ENCODE results near the gene ANKRD10.

The ANKRD10 gene

DNA sequence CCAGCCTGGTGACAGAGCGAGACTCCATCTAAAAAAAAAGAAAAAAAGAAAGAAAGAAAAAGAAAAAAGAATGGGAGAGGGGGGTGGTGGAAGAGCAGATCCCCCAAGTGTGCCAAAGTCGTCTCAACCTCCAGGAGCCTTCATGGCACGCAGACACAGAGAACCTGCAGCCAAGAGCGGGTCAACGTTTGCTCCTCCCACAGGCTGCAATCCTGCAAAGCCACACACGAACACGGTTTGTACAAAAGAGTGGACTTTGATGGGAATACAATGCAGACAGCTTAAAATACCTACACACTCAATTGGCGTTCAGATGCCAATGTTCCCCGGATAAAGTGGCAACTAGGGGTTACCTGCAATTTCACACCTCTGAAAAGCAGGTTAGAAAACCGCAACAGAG, 29.4 kb downstream of the ANKRD10 start:
- no peak for DNase-seq

DNA sequence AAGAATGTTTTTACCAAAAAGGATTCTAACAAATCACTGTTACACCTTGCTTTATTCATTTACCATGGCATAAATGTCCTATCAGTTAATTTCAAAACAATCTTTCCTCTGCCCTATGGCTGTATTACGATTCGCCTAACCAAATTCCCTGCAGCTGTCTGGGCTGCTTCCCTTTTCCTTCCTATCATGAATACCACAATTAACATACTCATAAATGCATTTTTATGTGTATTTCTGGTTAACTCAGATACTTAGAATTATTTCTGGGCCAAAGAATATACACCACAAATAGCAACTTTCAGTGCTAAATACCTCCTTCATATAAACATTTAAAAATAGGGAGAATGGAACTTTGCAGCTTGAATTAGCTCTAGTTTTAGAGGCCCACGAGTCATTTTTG, 30.4 kb downstream of the ANKRD10 start:
- DNase-seq, result no peak

DNA sequence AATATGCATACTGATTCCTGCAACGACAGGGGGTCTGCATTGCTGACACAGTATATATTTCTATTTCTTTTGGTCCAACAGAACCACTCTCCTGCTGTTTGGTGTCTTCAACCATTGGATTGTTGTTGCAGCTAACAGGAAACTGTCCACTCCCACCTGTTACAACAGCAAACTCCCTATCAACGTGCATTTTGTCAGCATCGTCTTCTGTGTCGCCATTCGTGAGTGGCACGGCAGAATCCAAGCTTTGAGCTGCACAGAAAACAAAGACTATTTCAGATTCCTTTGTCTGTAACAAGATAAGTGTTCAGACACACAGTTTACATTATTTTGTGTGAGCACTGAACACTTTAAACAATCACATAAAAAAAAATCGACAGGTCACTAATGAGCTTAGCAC, 31.3 kb downstream of the ANKRD10 start:
- DNase-seq, result no peak

DNA sequence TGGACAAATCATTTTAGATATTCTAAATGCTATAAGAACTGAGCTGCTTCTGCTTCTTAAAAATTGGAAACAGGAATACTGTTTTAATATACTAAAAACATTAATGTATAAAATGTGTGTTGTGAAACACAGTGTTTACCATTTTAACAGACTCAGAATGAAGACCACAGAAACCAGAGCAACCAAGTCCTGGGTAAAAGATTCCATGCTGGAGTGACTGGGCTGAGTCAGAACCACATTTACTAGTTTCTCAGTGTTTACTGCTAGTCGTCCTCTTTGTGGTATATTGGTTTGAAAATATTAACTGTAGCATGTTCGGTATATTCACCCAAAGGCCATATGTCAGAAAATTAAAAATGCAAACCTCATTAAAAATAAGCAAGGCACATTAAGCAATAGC, 31.9 kb downstream of the ANKRD10 start:
- no peak for DNase-seq

DNA sequence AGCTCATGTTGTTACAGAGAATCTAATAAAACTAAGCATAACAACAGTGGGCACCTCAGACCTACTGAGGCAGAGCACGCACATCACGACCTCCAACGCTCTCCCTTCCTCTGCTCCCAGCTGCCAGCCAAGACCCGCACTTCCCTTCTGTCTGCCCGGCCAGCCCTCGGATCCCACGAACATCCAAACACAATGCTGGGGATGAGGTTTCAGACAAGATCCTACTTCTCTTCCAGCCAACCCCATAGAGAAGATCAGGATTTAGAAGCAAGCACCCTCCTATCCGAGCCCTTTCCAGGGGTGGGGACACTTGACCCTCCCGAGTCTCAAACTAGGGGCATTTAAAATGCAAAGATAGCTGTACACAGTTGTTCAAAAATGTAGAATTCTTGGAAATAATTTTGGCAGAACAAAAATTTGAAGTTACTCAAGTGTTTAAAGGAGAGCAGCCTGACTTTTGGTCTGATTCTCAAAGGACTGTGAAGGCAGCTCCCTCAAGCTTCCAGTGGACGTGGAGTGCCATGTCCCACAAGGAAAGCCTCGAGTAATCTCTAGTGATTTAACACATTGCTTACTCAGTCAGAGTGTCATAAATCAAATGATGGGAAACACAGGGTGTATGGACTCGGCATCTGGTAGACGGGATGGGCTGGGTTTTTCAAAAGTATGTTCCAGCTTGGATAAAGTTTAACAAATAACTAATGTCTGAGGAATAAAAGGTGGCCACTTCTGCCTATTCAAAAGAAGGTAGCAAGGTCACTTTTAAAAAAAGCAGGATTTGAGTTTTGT, 32.8 kb downstream of the ANKRD10 start:
- DNase-seq, result no peak

DNA sequence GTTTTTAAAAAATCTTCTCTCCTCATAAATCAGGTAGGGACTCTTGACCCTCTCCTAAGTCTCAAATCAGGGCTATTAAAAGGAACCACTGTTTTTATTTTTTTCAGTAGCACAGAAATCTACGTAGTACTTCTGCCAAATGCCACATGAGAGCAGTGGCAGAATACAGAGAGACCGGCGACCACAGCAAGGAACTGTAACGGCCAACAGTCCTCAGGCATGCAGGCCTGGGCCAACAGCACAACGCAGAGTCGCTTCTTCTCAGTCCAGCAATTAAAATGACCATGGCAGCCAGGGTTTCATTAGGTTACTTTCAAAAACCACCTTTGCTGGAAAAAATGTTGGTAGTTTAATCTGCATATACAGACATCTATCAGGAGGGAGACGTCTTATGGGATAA, 34.2 kb downstream of the ANKRD10 start:
- DNase-seq, result no peak

DNA sequence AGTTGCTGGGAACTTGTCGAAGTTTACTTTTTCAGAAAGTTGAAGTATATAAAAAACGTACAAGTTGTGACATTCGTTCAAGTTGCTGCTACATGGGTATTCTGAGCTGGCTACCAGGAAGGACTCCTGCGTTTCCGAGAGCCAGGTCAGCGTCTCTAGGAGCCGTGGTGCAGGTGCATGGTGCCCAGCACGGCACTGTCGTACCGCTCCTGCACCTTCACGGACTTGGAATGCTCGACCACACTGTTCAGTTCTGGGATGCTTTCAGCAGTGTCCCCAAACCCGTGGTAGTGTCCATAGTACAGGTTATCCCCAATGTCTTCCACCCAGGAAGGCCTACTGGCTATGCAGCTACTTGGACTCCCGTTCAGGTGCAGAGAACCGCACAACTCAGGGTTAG, 35.4 kb downstream of the ANKRD10 start:
- DNase-seq, result no peak

DNA sequence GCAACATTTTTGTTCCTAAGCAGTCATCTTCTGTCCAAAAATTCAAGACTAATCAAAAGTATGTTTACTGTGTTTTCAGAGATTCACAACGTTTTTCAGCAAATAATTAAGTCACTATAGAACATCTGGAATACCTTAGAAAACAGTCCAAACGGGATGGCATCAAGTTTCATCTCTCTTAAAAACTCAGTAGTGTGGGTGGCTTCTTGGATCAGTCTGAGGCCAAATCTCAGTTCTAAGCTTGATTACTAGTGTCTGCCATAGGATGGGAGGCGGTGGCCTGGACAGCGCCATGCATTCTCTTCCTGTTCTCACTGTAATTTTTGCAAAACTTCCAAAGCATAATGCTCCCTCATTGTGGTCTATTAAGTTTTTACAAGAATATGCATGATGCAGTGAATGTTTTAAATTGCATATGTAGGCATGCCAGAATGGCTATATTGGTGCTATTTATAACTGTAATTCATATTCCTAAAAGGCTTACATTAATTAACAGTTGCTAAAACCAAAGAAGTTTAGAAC, 37.1 kb downstream of the ANKRD10 start:
- no peak for DNase-seq

DNA sequence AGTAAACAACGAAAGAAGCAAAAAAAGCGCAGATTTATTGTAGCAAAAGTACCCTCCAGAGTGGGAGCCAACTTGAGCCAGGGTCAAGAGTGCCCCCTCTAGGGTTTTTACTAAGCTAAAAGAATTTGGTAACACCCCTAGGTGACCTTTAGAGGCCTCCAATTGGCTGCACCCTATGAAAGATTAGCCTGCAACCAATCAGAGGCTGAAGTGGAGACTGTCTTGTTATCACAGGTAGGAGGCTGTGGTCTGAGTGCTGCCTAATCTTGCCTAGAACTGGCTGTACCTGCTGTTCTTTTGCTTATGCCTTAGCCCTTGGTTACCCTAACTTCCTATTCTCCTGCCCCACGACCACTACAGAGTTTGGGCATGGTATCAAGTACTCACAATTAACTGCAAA, 38.3 kb downstream of the ANKRD10 start:
- no peak for DNase-seq

DNA sequence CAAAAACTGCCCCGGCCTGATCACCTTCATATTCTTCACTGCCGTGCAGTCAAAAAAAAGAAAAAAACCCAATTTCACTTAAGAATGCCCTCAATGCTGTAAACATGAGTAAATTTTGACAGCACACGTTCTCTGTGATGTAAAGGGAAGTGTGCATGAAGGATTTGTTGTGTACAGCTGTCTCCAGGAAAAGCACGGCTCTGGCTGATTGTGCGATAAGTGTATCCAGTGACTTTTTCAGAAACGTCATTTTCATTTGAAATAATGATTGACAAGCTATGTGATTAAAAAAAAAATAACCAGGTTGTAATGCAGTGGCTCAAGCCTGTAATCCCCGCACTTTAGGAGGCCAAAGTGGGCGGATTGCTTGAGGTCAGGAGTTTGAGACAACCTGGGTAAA, 39.6 kb downstream of the ANKRD10 start:
- no peak for DNase-seq

DNA sequence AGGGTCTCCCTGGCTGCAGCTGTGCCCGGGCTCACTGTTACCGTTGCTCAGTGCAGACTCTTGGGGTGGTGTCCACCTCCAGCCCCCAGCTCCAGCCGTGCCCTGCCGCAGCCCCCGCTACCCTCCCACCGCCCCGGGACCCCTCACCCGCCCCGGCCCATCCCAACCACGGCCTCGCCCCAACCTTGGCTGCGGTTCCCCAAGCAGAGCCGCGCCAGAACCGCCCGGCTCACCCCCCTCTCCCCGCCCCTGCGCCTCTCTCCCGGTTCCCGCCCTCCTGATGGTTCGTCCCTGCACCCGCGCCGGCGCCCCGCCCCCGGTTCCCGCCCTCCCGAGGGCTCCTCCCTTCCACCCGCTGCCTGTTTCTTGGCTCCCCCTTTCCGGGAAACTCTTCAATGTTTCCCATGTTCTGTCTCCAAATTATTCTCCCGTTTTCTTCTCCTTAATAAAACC, 40.3 kb downstream of the ANKRD10 start:
- peak; percentile 17 for DNase-seq

DNA sequence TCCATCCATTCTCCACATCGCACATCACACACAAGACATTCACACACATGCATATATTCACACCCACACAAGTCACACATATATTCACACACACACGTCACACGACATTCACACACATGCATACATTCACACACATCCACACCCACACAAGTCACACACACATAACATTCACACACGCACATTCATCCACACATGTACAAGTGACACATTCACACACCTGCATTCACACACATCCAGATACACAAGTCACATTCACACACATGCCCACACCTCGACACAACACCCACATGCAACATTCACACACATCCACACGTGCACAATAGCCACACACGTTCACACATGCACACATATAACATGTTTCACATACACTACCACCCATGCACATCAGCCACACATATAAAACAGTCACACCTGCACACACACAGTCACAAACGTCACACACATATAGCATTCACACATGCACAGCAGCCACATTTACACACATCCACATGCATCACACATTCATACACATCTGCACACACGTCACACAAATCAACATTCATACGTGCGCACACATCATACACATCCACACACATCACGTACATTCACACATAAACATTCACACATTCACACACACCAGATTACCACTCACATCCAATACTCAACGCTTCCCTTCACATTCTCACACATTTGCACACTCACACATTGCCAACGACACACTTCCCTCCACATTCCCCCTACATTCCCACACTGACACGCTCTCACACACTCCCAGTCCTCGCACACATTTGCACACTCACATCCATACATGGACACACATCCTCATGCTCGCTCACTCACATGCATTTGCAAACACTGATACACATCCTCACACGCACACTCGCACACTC, 41.0 kb downstream of the ANKRD10 start:
- DNase-seq, result no peak

DNA sequence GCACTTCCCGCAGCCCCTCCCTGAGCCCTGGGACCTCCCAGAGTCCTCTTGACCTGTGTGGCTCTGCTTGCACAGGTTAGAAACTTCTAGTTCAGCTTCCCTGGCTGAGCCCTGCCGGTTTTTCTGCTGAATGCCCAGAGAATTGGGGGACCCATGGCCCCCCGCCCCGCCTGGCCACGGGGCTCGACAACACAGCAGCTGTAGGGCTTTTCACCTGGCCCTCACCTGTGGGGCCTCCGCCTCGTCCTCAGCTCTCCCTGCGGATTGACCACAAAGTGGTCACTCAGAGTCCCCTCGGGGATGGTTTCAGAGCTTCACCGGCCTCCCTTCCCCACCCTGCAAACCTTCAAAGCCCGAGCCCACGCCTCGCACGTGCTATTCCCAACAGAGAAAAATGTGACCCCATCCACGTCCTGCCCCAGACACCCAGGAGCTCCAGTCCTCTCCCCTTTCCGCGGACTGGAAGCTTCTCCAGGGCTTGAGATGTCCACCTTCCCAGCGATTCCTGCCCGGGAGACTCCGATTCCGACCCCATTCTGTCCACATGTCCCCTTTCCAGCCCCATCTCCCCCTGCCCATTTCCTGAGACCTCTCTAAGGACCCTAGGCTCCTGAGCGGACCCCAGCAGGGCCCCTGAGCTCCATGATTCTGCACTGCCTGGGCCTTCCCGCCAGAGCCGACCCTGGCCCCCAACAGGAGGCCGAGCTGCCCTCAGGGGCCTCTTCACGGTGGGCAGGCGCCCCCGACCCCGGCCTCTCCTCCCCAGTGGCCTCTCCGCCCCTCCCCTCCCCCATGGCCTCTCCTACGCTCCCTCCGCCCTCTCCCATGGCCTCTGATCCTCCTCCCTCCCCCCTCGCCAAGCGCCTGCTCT, 41.9 kb downstream of the ANKRD10 start:
- no peak for DNase-seq

DNA sequence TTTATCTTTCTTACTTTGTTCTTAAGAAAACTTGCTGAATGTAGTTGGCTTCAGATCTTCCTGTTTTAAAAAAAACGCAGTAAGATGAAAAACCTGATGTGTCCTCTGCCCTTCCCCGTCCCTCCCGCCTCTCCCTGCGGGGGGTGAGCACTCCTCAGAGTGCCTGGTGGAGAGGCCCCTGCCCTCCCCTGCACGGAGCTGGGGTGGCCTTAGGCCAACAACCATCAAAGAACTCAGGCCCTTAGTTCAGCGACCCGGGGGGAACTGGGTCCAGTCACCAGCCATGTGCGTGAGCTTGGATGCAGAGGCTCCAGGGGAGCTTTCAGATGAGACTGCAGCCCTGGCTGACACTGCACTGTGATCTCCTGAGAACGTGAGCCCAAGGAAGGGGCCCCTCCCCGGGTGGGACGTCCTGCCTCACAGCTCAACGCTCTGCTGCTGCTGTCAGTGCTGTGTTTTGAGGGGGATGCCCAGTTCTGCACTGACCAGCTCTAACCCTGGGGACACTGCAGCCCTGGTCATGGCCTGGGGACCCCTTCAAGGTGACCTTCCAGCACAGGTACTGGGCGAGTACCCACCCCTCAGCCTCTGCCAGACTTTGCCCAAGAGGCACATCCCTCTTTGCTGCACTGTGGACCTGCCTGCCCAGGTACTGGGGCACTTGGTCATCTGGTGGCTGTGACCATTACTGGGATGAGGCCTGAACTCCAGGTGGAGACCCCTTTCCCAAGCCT, 42.7 kb downstream of the ANKRD10 start:
- DNase-seq, result no peak

DNA sequence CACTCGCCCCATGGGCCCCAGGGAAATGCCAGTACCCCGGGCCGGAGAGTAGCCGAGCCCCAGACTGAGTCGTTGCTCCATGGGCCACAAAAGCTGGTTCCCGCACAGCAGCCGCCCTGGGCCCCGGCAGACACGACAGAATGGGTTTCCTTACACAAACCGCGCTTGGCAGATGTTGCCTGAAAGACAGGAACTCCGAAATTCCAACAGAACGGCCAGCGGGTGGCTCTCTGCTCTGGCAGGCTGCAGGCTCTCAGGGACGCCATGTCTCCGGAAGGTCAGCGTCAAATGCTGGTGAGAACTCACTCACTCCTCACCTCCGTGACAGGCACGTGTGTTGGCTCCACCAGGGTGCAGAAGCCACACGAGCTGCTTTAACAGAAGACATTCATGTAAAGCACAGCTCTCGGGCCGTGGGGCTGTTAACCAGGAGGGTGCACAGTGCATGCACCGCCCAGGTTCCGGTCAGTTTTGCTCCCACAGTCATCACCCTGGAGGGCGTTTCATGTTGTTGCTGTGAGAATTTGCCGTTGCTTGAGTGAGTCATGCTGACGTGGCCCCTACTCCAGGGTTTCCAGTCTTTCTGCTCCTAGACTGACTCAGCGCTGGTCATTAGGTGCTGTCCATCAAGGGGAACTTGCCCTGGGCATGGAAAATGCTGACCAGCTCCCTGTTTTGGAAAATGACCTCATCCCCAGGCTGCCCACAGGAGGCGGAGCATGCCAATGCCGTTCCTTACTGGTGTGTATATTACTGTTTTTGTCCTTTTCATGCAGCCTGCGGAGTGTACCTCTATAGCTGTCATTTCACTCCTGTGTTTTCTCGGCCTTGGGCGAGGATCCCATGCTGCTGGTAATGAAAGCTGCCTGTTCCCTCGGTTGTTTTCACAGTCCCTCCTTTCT, 44.8 kb downstream of the ANKRD10 start:
- DNase-seq, result peak; percentile 96

DNA sequence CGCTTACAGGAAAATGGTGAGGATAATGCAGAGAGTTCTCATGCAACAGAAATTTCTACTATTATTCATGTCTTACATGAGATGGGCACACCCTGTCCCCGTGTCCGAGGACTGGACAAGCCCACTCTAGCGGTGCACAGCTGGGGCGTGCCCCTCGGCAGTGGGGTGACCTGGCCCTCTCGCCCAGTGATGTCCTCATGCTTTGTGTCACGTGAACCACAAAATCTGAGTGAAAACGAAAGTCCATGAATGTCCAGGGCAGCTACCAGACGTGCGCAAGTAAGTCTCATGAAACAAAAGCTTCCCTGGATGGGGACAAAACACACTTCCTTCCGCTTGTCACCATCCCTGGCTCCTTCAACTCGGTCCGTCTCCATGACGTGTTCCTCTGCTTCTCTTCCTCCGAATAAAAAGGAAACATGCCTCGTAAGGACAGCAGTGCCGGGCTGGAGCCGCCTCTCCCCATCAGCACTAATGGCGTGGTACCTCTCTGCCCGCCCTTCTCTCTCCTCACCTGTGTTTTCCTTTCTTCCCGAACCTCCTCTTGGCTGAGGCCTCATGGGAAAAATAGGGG, 45.6 kb downstream of the ANKRD10 start:
- DNase-seq, result no peak

DNA sequence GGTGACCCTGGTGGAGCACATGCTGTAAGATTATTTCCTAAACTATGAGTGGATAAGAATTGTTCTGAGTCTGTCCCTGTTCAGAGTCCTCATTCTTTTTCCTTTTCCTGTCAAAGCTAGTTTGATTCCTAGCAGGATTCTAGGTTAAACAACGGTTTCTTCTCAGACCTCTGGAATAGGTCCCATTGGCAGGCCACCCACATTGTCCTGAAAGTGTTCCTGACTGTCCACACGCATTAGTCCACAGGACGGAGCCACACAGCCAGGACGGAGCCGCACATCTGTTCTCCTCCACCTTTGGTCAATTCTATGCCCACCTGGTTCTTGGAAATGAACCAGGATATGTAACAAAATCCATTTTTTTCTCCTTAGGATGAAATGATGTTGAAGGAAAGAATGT, 46.1 kb downstream of the ANKRD10 start:
- no peak for DNase-seq

DNA sequence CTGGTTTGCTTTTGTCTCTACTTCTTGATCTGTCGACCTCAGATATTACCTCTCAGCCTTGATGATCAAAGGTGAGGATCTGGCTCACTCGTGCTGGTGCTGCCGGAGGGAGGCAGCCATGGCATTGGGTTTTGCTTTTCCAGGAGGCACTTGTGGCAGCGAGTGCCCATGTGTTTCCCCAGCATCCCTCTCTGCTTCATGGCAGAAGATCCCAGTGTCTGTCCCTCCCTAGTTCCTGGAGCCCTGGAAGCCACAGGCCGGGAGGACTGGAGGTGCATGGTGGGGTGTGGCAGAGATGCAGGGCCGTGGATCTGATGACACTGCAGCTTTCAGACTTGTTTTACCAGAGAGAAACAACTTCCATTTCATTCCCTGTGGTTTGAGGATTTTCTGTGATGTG, 47.5 kb downstream of the ANKRD10 start:
- DNase-seq, result no peak

DNA sequence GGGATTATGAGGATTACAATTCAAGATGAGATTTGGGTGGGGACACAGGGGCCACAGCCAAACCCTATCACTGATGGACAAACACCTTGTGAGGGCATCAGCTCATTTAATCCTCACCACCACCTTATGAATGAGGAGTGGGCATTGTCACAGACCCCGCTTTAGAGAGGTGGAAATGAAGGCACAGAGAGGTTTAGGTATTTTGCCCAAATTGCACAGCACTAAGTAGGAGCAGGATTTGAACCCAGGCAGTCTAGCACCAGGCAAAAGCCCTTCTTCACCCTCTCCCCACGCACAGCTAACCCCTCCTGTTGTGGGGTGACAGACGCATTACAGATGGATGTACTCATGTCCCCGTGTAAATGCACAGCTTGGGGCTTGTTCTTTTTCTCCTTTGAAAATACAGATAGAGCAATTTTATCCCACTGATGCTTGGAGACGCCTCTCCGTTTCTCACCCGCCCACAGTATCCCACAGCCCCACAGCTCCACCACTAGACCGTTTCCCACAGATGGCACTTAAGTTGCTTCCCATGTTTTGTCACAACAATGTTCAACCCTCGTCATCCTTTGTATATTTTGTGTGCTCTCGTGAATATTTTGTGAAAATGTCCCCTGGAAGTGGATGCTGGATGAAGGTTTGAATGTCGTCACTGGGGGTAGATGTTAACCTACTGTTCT, 48.2 kb downstream of the ANKRD10 start:
- DNase-seq, result no peak

DNA sequence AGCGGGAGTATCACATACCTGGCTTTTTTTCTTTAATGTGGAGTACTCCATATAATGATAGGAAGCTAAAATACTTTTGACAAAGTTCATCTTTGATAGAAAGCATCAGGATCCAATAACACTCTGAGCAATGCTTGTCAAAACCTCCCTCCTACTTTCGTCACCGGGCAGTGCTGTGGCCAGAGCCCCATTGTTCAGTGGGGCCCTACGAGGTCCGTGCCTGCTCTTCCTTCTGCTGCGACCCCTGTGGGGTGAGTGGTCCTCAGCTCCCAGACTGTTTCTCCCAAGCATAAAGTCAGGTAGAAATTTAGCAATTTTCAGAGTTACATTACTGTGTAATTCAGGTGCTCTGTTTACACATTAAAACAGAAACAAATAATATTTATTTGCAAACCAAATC, 51.2 kb downstream of the ANKRD10 start:
- no peak for DNase-seq

Measured in GOT3 (cell line).